HG02870 (cell line): Measurements from ENCODE around the gene MYL12B.
"Not testable (repeated sequence)": the region's sequence is repeated elsewhere in the genome, so short reads cannot be mapped to it uniquely, and the experiment has no call there.

Experiments
- ATAC-seq: cut with Tn5 transposase; IDR thresholded peaks from one replicate; pipeline ENCODE4 v1.9.1; 2021; ENCODE audit warnings: mild to moderate bottlenecking, moderate library complexity; ENCODE audit not compliant: unreplicated experiment

Gene MYL12B

GRCh38 chr18:3261373-3262233 lies at the start of gene MYL12B:
Gene MYL12B, plus strand, starts transcription at chr18:3262133. Its CDS starts 10,766 bp downstream, at chr18:3272899.
- ATAC-seq = peak; percentile 78

GRCh38 chr18:3212657-3213056 lies 49.3 kb upstream of the MYL12B start:
- no peak for ATAC-seq

DNA sequence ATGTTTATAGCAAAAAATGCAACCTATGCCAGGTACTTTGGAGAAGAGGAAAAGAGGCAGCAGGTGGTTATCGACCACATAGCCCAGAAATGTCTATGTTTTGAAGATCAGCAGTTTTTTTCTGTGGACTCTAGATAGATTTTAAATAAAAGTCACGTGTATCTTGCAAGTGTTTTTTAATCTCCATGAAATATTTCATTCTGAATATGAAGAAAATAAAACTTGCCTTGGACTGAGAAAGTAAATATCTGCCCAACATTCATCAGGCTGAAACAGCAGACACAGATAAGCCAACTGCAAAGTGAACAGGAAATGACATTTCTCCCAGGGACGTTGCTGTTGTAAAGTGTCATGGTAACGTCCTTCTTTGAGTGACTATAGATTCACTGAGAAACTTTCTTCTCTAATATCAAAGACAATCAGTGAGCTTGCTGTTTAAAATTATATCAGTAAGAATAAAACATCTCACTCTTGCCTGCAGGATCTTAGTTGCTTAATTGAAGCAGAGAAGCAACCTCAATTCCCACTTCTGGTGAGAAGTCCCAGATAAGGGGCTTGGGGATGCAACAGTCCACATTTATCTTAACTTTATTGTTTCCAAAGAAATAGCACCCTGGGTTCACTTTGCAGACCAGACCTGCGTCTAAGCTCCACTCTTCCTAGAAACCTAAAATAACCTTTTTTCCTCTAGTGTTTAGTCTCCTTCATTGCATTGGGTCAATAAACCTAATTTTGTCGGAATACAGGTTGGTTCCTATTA lies 48.5 kb upstream of the MYL12B start:
- ATAC-seq = no peak

DNA sequence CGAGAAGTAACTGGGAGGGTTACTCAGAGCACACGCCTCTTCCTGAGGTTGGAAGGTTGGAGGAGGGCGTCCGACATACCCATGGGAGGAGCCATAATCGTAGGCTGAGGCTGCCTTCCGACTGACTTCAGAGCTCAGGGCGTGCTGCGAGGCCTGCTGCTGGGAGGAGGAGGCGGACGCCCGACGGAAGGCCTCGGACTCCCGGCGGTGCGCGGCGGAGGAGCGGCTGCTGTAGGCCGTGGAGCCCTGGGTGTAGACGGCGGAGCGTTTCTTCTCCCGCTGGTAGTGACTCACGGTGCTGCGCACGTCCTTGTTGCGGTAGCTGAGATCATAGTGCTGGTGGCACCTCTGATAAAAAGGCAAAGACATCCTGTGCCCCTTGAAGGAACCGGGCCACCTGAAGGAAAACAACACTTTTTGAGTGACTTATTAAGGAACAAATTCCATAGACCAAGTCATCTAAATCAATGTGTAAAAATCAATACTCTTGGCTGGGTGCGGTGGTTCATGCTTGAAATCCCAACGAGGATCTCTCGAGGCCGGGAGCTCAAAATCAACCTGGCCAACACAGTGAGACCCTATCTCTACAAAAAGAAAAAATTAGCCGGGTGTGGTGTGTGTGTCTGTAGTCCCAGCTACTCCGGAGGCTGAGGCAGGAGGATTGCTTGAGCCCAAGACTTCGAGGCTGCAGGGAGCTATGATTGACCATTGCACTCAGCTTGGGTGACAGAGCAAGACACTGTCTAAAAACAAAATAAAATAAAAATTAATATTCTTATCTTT lies 46.9 kb upstream of the MYL12B start:
- ATAC-seq = no peak

DNA sequence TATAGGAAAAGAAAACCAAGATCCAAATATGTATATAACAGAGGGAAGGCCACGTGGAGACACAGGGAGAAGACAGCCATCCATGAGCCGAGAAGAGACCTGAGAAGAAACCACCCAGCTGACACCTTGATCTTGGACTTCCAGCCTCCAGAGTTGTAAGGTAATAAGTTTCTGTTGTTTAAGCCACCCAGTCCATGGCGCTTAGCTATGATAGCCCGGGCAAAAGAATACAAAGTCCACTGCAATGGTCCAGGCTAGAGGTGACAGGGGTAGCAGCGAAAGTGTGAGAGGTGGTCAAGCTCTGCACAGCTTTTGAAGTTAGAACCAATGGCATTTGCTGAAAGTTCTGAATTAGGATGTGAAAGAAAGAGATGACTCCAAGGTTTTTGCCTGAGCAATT lies 44.9 kb upstream of the MYL12B start:
- ATAC-seq = no peak

DNA sequence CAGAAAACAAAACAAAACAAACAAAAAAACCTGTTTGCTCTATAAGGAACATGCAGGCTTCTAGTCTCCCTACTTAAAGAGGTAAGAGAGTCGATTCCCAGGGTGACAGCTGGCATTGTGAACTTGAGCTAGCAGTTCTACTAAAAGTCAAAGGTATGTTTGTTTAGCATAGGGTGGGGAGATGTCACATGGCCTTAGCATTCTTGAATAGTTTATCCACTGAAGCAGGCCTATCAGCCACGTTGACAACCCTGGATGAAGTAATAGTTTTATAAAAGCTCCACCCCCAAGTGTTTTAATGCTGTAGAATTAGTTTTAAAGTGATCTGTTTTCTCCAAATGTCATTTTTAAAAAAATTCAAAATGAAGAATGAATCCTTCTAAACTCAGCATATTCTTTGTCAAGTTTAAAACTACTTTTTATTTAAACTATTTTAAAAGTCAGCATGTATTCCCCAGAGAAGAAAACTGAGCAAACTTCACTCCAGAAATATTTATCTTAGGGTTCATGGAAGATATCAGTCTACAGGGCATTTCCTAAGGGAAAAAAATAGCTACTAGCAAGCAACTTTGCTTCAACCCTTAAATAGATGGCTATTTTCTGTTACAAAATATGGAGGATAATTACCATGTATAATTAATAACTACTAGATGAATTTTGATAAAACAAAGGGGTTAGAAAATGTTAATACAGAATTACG lies 43.8 kb upstream of the MYL12B start:
- ATAC-seq = no peak

- no peak for ATAC-seq
These were observed 43.1 kb upstream of the MYL12B start for GRCh38 chr18:3218819-3219218.

GRCh38 chr18:3219241-3219630 lies 42.7 kb upstream of the MYL12B start:
- ATAC-seq = no peak

DNA sequence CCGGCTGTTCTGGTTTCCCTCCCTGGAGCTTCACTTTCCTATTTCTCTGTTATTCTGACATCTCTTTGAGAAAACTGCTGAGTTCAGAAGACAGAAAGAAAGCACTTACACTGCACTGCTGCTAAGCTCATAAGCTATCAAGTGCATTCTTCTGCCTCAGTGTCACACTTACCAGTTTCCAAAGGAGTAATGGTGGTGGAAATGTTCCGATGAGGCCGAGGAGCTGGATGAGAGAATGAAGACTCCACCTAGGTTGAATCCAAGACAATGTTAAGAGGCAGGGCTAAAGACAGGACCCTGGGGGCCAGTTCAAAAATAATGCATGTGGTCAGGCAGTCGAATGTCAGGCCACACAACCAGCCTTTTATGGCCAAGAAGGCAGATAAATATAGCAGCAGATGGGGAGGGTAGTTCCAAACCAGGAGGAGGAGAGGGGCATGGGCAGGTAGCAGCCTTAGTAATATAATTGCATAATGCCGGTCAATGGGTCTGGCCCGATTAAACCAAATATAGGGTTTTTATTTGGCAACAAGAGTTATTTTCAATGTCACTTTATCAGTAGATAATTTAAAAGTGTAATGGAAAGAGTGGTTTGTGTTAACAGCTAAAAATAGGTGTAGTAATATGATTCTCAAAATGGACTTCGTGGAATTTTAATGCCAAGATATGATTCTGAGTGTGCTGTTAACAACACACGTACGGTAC lies 42.1 kb upstream of the MYL12B start, which contains the start of gene MYOM1:
TSS of gene MYOM1 (minus strand) at position 338 of the 705 bp plus-strand sequence. CDS start 4,745 bp downstream, outside the sequence.
- ATAC-seq = no peak

- ATAC-seq = not testable (repeated sequence)
These were observed 41.1 kb upstream of the MYL12B start for GRCh38 chr18:3220868-3221267.

DNA sequence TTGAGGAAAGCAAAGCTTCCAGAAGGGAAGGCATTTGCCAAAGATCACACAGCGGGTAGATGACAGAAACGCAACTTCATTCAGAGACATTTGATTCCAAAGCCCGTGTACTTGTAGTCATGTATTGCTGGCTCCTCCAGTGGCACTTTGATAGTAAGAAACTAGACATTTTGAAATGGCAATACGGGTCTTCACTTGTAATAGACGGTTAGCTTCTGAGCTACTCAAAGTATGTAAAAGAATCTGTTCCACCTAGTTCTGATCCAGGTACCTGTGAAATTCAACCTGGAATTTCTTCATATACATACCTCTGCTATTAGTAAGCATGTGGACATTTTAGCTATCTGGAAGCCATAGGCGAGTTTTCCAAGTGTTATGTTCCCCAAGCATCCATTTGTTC lies 40.4 kb upstream of the MYL12B start:
- no peak for ATAC-seq

DNA sequence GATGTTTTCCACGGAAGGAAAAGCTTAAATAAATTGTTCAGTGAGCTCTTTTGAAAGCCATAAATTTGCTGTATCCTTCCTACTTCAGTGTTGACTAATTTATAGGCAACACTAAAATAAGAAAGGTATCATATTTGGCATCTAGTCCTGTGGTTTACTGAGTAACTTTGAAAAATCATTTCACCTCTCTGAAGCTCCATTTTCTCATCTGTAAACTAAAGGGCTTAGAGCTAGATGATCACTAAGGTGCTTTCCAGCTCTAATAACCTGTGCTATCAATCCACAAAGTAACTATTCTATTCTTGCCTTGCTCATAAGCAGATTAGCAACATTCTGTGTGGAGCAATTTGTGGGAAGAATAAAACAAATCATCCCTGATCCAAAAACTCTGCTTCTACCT lies 38.6 kb upstream of the MYL12B start:
- ATAC-seq = peak; percentile 82

DNA sequence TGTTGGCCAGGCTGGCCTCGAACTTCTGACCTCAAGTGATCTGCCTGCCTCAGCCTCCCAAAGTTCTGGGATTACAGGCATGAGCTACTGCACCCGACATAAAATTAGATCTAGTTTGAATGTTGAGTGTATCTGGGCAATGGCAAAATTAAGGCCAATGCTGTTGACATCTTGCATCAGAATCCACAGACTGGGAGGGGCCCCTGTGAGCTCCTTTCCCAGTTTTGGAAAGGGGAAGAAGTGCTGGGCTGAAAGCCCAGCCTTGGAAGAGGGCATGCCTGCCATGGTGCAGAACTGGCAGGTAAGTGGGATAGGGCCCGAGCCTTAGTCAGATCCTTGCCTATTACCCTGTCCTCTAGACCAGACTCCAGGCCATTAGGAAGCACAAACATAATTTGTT lies 37.7 kb upstream of the MYL12B start:
- ATAC-seq = no peak

DNA sequence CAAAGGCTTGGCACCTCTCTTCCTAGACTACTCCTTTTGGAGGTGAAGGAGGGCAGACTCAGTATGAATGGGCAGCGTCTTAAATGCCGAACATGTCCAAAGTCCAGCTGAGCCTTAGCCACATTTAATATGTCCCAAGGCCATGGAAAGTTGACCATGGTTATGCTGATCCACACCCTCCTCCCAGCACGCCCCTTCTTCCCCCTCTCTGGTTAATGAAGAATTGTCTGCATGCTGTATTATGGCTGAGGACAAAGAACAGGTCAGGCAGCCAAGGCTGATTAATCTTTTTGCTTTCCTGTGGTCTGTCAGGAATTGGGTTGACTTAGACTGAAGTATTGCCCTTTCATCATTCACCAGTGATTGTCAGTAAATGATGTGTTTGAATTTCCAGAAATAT lies 36.3 kb upstream of the MYL12B start:
- no peak for ATAC-seq

GRCh38 chr18:3226048-3226447 lies 35.9 kb upstream of the MYL12B start:
- no peak for ATAC-seq

- ATAC-seq = no peak
These were observed 31.3 kb upstream of the MYL12B start for GRCh38 chr18:3230401-3231334.

GRCh38 chr18:3233004-3233403 lies 28.9 kb upstream of the MYL12B start:
- ATAC-seq = no peak

DNA sequence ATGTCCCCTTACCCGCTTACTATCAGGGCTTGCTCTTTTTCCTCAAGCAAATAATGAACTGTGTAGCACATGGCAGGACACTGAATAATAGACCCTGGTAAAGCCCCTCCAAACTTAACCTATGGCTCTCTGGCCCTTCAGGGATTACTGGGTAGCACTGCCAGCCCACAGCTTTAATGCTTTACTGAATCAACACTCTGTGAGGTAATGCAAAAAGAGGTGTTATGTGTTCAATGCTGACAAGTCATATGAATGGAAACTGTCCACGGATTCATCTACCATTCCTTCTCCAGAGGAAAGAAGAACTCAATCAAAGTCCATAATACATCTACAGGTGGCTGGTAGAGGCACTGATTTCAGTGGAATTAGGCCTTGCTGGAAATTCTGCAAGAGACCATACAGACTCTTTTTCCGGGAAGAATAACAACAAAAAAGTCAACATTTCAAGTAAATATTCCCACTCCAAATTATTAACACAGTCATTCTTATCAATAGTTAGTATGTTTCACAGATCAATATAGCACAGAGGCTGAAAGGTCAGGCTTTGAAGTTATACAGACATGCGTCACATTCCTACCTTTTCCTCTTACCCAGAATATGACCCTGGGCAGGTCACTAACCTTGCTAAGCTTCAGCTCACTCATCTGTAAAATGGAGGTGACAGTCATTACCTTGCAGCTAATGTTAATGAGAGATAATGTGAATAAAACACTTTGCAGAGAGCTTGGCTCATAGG lies 28.3 kb upstream of the MYL12B start:
- ATAC-seq = no peak
